ENCODE measurements around the gene PAPPA2. TPM values are rescaled to one million over a fixed set of nuclear protein-coding genes. Genes with fewer than 3 reads are reported as not detected.

Gene PAPPA2
- total and polyA plus RNA-seq, 5 donors from 2014 or later, result 0.06 to 0.12 TPM; not detected in 3

DNA sequence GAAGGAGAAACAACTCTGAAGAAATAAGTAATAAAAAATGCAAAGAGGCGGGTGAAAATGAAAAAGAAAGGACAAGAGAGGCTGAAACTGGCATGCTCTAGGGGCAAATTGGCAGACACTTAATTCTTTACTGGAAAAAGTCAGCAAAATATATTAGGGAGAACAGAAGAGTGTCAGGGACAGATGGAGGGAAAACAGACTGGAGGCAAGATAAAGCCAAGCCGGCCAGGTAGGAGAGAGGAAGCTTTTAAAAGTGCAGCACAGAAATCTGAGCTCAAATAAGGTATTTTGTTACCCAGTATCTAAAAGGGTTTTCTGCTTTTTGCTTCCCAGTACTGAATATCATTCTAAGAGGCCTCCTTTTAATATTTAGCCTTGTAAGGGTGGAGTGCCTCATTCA is 339.3 kb downstream of the PAPPA2 start:
- ATAC-seq (ENCODE audit: low read depth in 2 of 2) (no peak), DNase-seq (no peak)
- H3K27ac Mint-ChIP-seq, result no peak overlapping the region
- Histone ChIP-seq H3K27me3 (ENCODE audit: control insufficient read depth, insufficient read depth, low read length) (no peaks in the 10 kb centered on the region), H3K4me3 (ENCODE audit: low read depth, low read length) (no peak overlapping the region), H3K9me3 (ENCODE audit: control insufficient read depth in 2 of 2, low read length in 2 of 2) (no peaks in the 10 kb centered on the region), H3K36me3 (ENCODE audit: control insufficient read depth, insufficient read depth, low read length) (no peaks in the 10 kb centered on the region), H3K27ac (ENCODE audit: insufficient read depth, low read length, poor library complexity, severe bottlenecking) (no peak overlapping the region), H3K4me1 (ENCODE audit: control insufficient read depth, insufficient read depth, low read length, poor library complexity, severe bottlenecking) (no peaks in the 10 kb centered on the region)
- H3K27me3 Mint-ChIP-seq, result no peaks in the 10 kb centered on the region
- H3K4me3 Mint-ChIP-seq, result no peak overlapping the region
- no peaks in the 10 kb centered on the region for H3K36me3 Mint-ChIP-seq
- no peaks in the 10 kb centered on the region for H3K4me1 Mint-ChIP-seq
- peaks cover 0 to 4% (median 0%) of the 10 kb centered on the region in 7 donors for H3K9me3 Mint-ChIP-seq

DNA sequence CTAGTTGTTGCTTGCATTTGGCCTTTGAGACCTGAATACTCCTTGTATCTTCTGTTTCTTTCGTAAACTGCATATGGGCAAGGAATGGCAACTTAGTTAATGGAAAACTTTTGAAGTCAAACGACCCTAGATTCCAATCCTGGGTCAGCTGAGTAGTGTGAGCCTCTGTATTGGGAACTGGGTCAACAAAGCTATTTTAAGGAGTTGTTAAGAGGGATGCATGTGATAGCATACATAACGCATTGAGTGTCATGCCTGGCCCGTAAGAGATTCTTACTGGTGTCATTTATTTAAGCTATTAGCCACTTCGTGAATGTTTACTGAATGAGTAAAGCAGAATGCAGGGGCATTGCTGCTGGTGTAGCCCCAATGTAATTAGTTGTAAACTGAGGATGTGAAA is 340.1 kb downstream of the PAPPA2 start:
- Mint-ChIP-seq H3K27me3 (no peaks in the 10 kb centered on the region), H3K4me1 (no peaks in the 10 kb centered on the region), H3K27ac (no peak overlapping the region), H3K9me3 (peaks cover 0 to 4% (median 0%) of the 10 kb centered on the region in 7 donors), H3K36me3 (no peaks in the 10 kb centered on the region), H3K4me3 (no peak overlapping the region)
- Histone ChIP-seq H3K27ac (ENCODE audit: insufficient read depth, low read length, poor library complexity, severe bottlenecking) (no peak overlapping the region), H3K9me3 (ENCODE audit: control insufficient read depth in 2 of 2, low read length in 2 of 2) (no peaks in the 10 kb centered on the region), H3K36me3 (ENCODE audit: control insufficient read depth, insufficient read depth, low read length) (no peaks in the 10 kb centered on the region), H3K4me1 (ENCODE audit: control insufficient read depth, insufficient read depth, low read length, poor library complexity, severe bottlenecking) (no peaks in the 10 kb centered on the region), H3K4me3 (ENCODE audit: low read depth, low read length) (no peak overlapping the region), H3K27me3 (ENCODE audit: control insufficient read depth, insufficient read depth, low read length) (no peaks in the 10 kb centered on the region)
- no peak for ATAC-seq (ENCODE audit: low read depth in 2 of 2)
- no peak for DNase-seq

DNA sequence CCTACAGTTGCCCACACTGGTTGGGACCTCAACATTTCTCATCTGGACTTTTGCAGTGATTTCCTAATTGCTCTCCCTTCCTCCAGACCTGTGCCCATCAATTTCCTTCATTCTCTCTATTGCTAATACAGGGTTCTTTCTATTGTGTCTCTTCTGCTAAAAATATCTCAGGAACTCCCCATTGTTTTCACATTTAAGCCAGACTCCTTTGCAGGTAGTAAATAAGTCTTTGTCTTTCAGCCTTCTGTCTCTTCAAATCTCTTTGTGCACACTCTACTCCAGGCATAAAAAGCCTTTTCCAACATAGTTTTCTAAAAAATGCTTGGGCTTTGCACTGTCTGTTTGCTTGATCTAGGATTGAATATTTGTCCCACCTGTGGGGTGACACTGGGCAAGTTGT is 340.6 kb downstream of the PAPPA2 start:
- Mint-ChIP-seq H3K9me3 (peaks cover 0 to 4% (median 0%) of the 10 kb centered on the region in 7 donors), H3K36me3 (no peaks in the 10 kb centered on the region), H3K27me3 (no peaks in the 10 kb centered on the region), H3K4me1 (no peaks in the 10 kb centered on the region), H3K27ac (no peak overlapping the region), H3K4me3 (no peak overlapping the region)
- no peaks in the 10 kb centered on the region for H3K36me3 ChIP-seq (ENCODE audit: control insufficient read depth, insufficient read depth, low read length)
- no peaks in the 10 kb centered on the region for H3K27me3 ChIP-seq (ENCODE audit: control insufficient read depth, insufficient read depth, low read length)
- H3K4me1 ChIP-seq (ENCODE audit: control insufficient read depth, insufficient read depth, low read length, poor library complexity, severe bottlenecking), result no peaks in the 10 kb centered on the region
- ATAC-seq (ENCODE audit: low read depth in 2 of 2) (no peak), DNase-seq (no peak)
- H3K27ac ChIP-seq (ENCODE audit: insufficient read depth, low read length, poor library complexity, severe bottlenecking), result no peak overlapping the region
- no peaks in the 10 kb centered on the region for H3K9me3 ChIP-seq (ENCODE audit: control insufficient read depth in 2 of 2, low read length in 2 of 2)
- H3K4me3 ChIP-seq (ENCODE audit: low read depth, low read length), result no peak overlapping the region

DNA sequence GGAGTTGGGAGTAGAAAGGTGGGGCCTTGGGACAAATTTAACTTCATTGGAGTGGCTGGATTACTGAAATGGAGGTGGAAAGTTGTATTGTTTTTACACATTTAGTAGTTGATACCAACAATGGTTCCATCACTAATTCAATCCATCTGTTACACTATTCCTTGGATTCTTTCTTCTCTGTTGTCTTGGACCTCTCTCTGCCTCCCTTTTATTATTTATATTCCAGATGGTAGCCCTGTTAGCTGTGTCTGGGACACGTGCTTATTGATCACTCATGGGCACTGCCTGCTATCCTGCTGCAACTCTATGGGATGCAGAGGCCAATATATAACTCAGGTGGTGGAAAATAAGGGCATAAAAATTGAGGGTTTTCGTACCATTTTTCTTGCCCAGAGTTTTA is 346.3 kb downstream of the PAPPA2 start:
- ATAC-seq (ENCODE audit: low read depth in 2 of 2) (no peak), DNase-seq (no peak)
- Mint-ChIP-seq H3K9me3 (peaks cover 0 to 5% (median 2%) of the 10 kb centered on the region in 7 donors), H3K27me3 (no peaks in the 10 kb centered on the region), H3K27ac (no peak overlapping the region), H3K4me1 (no peaks in the 10 kb centered on the region), H3K36me3 (no peaks in the 10 kb centered on the region), H3K4me3 (no peak overlapping the region)
- no peaks in the 10 kb centered on the region for H3K9me3 ChIP-seq (ENCODE audit: control insufficient read depth in 2 of 2, low read length in 2 of 2)
- no peaks in the 10 kb centered on the region for H3K27me3 ChIP-seq (ENCODE audit: control insufficient read depth, insufficient read depth, low read length)
- no peaks in the 10 kb centered on the region for H3K36me3 ChIP-seq (ENCODE audit: control insufficient read depth, insufficient read depth, low read length)
- H3K4me1 ChIP-seq (ENCODE audit: control insufficient read depth, insufficient read depth, low read length, poor library complexity, severe bottlenecking), result no peaks in the 10 kb centered on the region
- H3K27ac ChIP-seq (ENCODE audit: insufficient read depth, low read length, poor library complexity, severe bottlenecking), result no peak overlapping the region
- H3K4me3 ChIP-seq (ENCODE audit: low read depth, low read length), result no peak overlapping the region

DNA sequence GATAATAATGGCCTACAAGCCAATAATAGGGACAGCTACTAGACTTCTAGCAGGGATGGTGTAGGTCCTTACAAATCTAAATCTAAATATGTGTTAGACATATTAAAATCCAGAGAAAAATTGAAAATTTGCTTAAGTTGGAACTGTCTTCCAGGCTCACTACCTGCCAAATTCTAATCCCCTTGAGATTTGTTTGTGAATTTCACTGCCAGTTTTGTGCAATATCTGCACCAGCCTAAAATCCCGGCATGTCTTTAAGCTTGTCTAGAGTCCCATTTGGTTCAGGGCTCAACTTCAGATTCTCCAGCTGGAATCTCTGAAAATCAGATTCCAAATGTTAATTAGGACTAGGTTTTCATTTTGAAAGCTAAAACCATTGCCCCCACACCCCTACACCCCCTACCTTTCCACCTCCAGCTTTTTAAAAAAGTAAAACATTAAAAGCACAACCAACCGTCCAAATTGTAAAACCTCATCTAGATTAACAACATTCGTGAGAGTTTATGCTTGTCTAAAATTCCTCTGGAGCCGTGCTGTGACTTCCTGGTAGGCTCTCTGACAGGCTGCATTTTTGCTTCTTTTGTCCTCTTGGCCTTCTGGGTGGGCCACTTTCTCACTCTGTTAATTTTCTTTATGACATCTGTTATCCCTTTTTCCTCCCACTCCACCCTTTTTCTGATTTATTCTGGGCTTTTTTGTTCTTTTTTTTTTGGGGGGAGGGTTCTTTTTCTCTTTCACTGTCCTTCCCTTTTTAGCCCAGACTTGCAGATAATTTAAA is 348.7 kb downstream of the PAPPA2 start:
- H3K27ac Mint-ChIP-seq, result no peak overlapping the region
- H3K36me3 Mint-ChIP-seq, result no peaks in the 10 kb centered on the region
- ATAC-seq (ENCODE audit: low read depth in 2 of 2) (no peak), DNase-seq (no peak)
- no peaks in the 10 kb centered on the region for H3K4me1 ChIP-seq (ENCODE audit: control insufficient read depth, insufficient read depth, low read length, poor library complexity, severe bottlenecking)
- H3K36me3 ChIP-seq (ENCODE audit: control insufficient read depth, insufficient read depth, low read length), result no peaks in the 10 kb centered on the region
- no peaks in the 10 kb centered on the region for H3K9me3 ChIP-seq (ENCODE audit: control insufficient read depth in 2 of 2, low read length in 2 of 2)
- no peak overlapping the region for H3K4me3 ChIP-seq (ENCODE audit: low read depth, low read length)
- H3K27ac ChIP-seq (ENCODE audit: insufficient read depth, low read length, poor library complexity, severe bottlenecking), result no peak overlapping the region
- H3K27me3 Mint-ChIP-seq, result no peaks in the 10 kb centered on the region
- peaks cover 0 to 5% (median 0%) of the 10 kb centered on the region in 7 donors for H3K9me3 Mint-ChIP-seq
- H3K4me3 Mint-ChIP-seq, result no peak overlapping the region
- no peaks in the 10 kb centered on the region for H3K27me3 ChIP-seq (ENCODE audit: control insufficient read depth, insufficient read depth, low read length)
- H3K4me1 Mint-ChIP-seq, result no peaks in the 10 kb centered on the region

DNA sequence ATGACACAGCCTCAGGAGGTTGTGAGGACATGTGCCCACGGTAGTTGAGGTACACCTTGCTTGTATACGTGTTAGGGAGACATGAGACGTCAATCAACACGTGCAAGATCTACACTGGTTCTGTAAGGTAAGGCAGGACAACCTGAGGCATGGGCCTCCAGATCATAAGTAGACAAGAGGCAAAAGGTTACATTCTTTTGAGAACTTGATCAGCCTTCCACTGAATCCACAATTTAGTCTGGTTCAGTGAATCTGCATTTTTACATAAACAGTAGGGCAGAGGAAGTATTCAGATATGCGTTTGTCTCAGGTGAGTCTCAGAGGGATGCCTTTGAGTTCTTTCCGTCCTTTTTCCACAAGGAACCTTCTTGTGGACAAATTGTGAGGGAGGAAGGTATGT is 352.6 kb downstream of the PAPPA2 start:
- Mint-ChIP-seq H3K9me3 (peaks cover 0 to 5% (median 0%) of the 10 kb centered on the region in 7 donors), H3K27me3 (no peaks in the 10 kb centered on the region), H3K4me1 (no peaks in the 10 kb centered on the region), H3K27ac (no peak overlapping the region), H3K36me3 (no peaks in the 10 kb centered on the region), H3K4me3 (no peak overlapping the region)
- H3K9me3 ChIP-seq (ENCODE audit: control insufficient read depth in 2 of 2, low read length in 2 of 2), result no peaks in the 10 kb centered on the region
- no peaks in the 10 kb centered on the region for H3K36me3 ChIP-seq (ENCODE audit: control insufficient read depth, insufficient read depth, low read length)
- no peaks in the 10 kb centered on the region for H3K4me1 ChIP-seq (ENCODE audit: control insufficient read depth, insufficient read depth, low read length, poor library complexity, severe bottlenecking)
- H3K27me3 ChIP-seq (ENCODE audit: control insufficient read depth, insufficient read depth, low read length), result no peaks in the 10 kb centered on the region
- H3K27ac ChIP-seq (ENCODE audit: insufficient read depth, low read length, poor library complexity, severe bottlenecking), result no peak overlapping the region
- DNase-seq (no peak), ATAC-seq (ENCODE audit: low read depth in 2 of 2) (no peak)
- no peak overlapping the region for H3K4me3 ChIP-seq (ENCODE audit: low read depth, low read length)

DNA sequence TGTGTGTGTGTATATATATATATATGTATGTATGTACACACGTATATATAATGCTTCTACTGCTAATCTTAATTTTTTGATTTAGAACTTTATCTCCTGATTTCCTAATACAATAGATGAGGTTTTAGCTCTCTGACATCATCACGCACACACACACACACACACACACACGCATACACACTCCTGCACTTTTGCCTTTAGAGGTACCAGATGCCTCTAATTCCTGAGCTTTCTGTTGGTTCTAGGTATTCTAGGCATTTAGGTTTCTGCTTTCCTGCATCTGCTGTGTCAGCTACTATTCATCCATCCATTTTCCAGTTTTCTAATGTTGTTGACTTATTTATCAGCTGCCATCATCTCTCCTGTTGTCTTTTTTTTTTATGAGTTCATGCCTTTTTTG is 353.3 kb downstream of the PAPPA2 start:
- Mint-ChIP-seq H3K4me3 (no peak overlapping the region), H3K27me3 (no peaks in the 10 kb centered on the region), H3K36me3 (no peaks in the 10 kb centered on the region), H3K9me3 (peaks cover 0 to 5% (median 0%) of the 10 kb centered on the region in 7 donors), H3K4me1 (no peaks in the 10 kb centered on the region), H3K27ac (no peak overlapping the region)
- Histone ChIP-seq H3K4me3 (ENCODE audit: low read depth, low read length) (no peak overlapping the region), H3K4me1 (ENCODE audit: control insufficient read depth, insufficient read depth, low read length, poor library complexity, severe bottlenecking) (no peaks in the 10 kb centered on the region), H3K27ac (ENCODE audit: insufficient read depth, low read length, poor library complexity, severe bottlenecking) (no peak overlapping the region), H3K27me3 (ENCODE audit: control insufficient read depth, insufficient read depth, low read length) (no peaks in the 10 kb centered on the region), H3K9me3 (ENCODE audit: control insufficient read depth in 2 of 2, low read length in 2 of 2) (no peaks in the 10 kb centered on the region), H3K36me3 (ENCODE audit: control insufficient read depth, insufficient read depth, low read length) (no peaks in the 10 kb centered on the region)
- DNase-seq, result no peak
- no peak for ATAC-seq (ENCODE audit: low read depth in 2 of 2)

DNA sequence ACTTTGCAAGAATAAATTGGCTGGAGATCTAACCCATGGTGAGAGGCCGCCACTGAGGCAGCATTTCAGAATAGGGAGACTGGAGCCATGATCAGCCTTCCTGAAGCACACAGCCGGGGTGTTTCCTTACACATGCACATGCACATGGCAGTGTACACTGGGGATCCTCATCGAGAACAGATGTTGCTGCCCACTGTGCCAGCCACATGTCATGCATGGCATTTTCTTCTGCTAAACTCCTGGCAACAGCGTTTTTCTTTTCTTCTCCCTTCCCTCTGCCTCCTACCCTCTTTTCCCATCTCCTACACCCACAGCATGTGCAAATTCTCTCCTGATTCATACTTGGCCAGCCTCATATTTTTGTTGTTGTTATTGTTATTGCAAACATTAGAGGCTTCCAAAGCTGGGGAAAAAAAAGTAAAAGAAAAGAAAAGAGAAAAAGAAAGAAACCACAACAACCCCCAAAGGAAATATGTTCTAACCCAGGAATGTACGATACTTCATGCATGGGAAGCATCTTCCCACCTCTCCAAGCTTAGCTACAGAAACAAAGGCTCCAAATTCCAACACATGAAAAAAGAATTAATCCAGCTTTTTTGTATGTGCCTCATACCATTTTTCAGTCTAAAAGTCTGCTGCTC is 357.5 kb downstream of the PAPPA2 start:
- Histone ChIP-seq H3K9me3 (ENCODE audit: control insufficient read depth in 2 of 2, low read length in 2 of 2) (no peaks in the 10 kb centered on the region), H3K27ac (ENCODE audit: insufficient read depth, low read length, poor library complexity, severe bottlenecking) (no peak overlapping the region), H3K4me3 (ENCODE audit: low read depth, low read length) (no peak overlapping the region), H3K36me3 (ENCODE audit: control insufficient read depth, insufficient read depth, low read length) (no peaks in the 10 kb centered on the region), H3K27me3 (ENCODE audit: control insufficient read depth, insufficient read depth, low read length) (no peaks in the 10 kb centered on the region), H3K4me1 (ENCODE audit: control insufficient read depth, insufficient read depth, low read length, poor library complexity, severe bottlenecking) (no peaks in the 10 kb centered on the region)
- DNase-seq (no peak), ATAC-seq (ENCODE audit: low read depth in 2 of 2) (no peak)
- Mint-ChIP-seq H3K4me1 (no peaks in the 10 kb centered on the region), H3K4me3 (no peak overlapping the region), H3K9me3 (peaks cover 0 to 2% (median 0%) of the 10 kb centered on the region in 7 donors), H3K27ac (no peak overlapping the region), H3K36me3 (no peaks in the 10 kb centered on the region), H3K27me3 (no peaks in the 10 kb centered on the region)
